ENCODE results near the gene MICALL1. TPM values are rescaled to one million over a fixed set of nuclear protein-coding genes. Genes with fewer than 3 reads are reported as not detected.
"Not testable (repeated sequence)": the region's sequence is repeated elsewhere in the genome, so short reads cannot be mapped to it uniquely, and the experiment has no call there.

Gene MICALL1
- polyA plus RNA-seq, 1 donor from 2014 or later, result 4.7 TPM

- Mint-ChIP-seq H3K36me3 (peaks cover 7% of the 10 kb centered on the region), H3K27me3 (no peaks in the 10 kb centered on the region), H3K4me3 (no peak overlapping the region), H3K9me3 (no peaks in the 10 kb centered on the region), H3K27ac (peak overlapping the region in 1 of 3 donors; percentile 28), H3K4me1 (no peaks in the 10 kb centered on the region)
These were observed 65.7 kb downstream of the MICALL1 start for GRCh38 chr22:37971475-37972434.

- no peak overlapping the region for H3K4me3 Mint-ChIP-seq
- no peaks in the 10 kb centered on the region for H3K9me3 Mint-ChIP-seq
- peaks cover 6% of the 10 kb centered on the region for H3K36me3 Mint-ChIP-seq
- no peaks in the 10 kb centered on the region for H3K27me3 Mint-ChIP-seq
- no peaks in the 10 kb centered on the region for H3K4me1 Mint-ChIP-seq
- H3K27ac Mint-ChIP-seq, result peak overlapping the region in 1 of 3 donors; percentile 28
These were observed 66.4 kb downstream of the MICALL1 start for GRCh38 chr22:37972527-37972926.

GRCh38 chr22:37973271-37974170 lies 67.4 kb downstream of the MICALL1 start:
- Mint-ChIP-seq H3K36me3 (peaks cover 6% of the 10 kb centered on the region), H3K4me3 (no peak overlapping the region), H3K27me3 (no peaks in the 10 kb centered on the region), H3K27ac (no peak overlapping the region), H3K4me1 (no peaks in the 10 kb centered on the region), H3K9me3 (no peaks in the 10 kb centered on the region)

GRCh38 chr22:37975153-37975552 lies 69.1 kb downstream of the MICALL1 start:
- H3K4me3 Mint-ChIP-seq, result no peak overlapping the region
- peaks cover 3% of the 10 kb centered on the region for H3K36me3 Mint-ChIP-seq
- no peaks in the 10 kb centered on the region for H3K4me1 Mint-ChIP-seq
- no peaks in the 10 kb centered on the region for H3K9me3 Mint-ChIP-seq
- peak overlapping the region in 1 of 3 donors; percentile 48 for H3K27ac Mint-ChIP-seq
- H3K27me3 Mint-ChIP-seq, result no peaks in the 10 kb centered on the region

GRCh38 chr22:37976022-37976421 lies 69.9 kb downstream of the MICALL1 start:
- not testable (repeated sequence) for H3K27ac Mint-ChIP-seq, H3K36me3 Mint-ChIP-seq, H3K4me3 Mint-ChIP-seq, H3K9me3 Mint-ChIP-seq, H3K4me1 Mint-ChIP-seq, H3K27me3 Mint-ChIP-seq

GRCh38 chr22:37976547-37976946 lies 70.5 kb downstream of the MICALL1 start:
- Mint-ChIP-seq H3K4me1 (no peaks in the 10 kb centered on the region), H3K9me3 (no peaks in the 10 kb centered on the region), H3K27ac (no peak overlapping the region), H3K36me3 (peaks cover 7% of the 10 kb centered on the region), H3K27me3 (no peaks in the 10 kb centered on the region), H3K4me3 (no peak overlapping the region)

- Mint-ChIP-seq H3K36me3 (peaks cover 7% of the 10 kb centered on the region), H3K4me1 (no peaks in the 10 kb centered on the region), H3K27ac (peak overlapping the region in 1 of 3 donors; percentile 45), H3K4me3 (no peak overlapping the region), H3K27me3 (no peaks in the 10 kb centered on the region), H3K9me3 (no peaks in the 10 kb centered on the region)
These were observed 73.7 kb downstream of the MICALL1 start for GRCh38 chr22:37979782-37980181.

- Mint-ChIP-seq H3K4me1 (no peaks in the 10 kb centered on the region), H3K27me3 (no peaks in the 10 kb centered on the region), H3K27ac (no peak overlapping the region), H3K36me3 (peaks cover 4% of the 10 kb centered on the region), H3K9me3 (no peaks in the 10 kb centered on the region), H3K4me3 (no peak overlapping the region)
These were observed 75.3 kb downstream of the MICALL1 start for GRCh38 chr22:37981282-37982011.

- no peak overlapping the region for H3K4me3 Mint-ChIP-seq
- no peaks in the 10 kb centered on the region for H3K9me3 Mint-ChIP-seq
- H3K27me3 Mint-ChIP-seq, result no peaks in the 10 kb centered on the region
- no peaks in the 10 kb centered on the region for H3K4me1 Mint-ChIP-seq
- peaks cover 4% of the 10 kb centered on the region for H3K36me3 Mint-ChIP-seq
- no peak overlapping the region for H3K27ac Mint-ChIP-seq
These were observed 76.2 kb downstream of the MICALL1 start for GRCh38 chr22:37982151-37982785.

GRCh38 chr22:37982938-37983859 lies 77.1 kb downstream of the MICALL1 start:
- no peaks in the 10 kb centered on the region for H3K27me3 Mint-ChIP-seq

GRCh38 chr22:37983860-37984791 lies 78.0 kb downstream of the MICALL1 start, which contains the start of gene SOX10:
Gene SOX10, minus strand, starts transcription at chr22:37984555. Its CDS starts 771 bp downstream, at chr22:37983784.
- Mint-ChIP-seq H3K27ac (no peak within 1 kb of the TSS), H3K36me3 (peaks cover 4% of the 10 kb centered on the region), H3K4me1 (no peaks in the 10 kb centered on the region), H3K27me3 (no peaks in the 10 kb centered on the region), H3K9me3 (no peaks in the 10 kb centered on the region), H3K4me3 (no peak within 1 kb of the TSS)

More at GRCh38 chr22:37982938-37983859, 77.1 kb downstream of the MICALL1 start:
- Mint-ChIP-seq H3K36me3 (peaks cover 4% of the 10 kb centered on the region), H3K4me3 (no peak overlapping the region), H3K4me1 (no peaks in the 10 kb centered on the region), H3K27ac (no peak overlapping the region), H3K9me3 (no peaks in the 10 kb centered on the region)

GRCh38 chr22:37985050-37985585 lies 79.0 kb downstream of the MICALL1 start:
- H3K27ac Mint-ChIP-seq, result no peak overlapping the region
- peaks cover 4% of the 10 kb centered on the region for H3K36me3 Mint-ChIP-seq
- H3K9me3 Mint-ChIP-seq, result no peaks in the 10 kb centered on the region
- H3K4me3 Mint-ChIP-seq, result no peak overlapping the region
- no peaks in the 10 kb centered on the region for H3K4me1 Mint-ChIP-seq
- no peaks in the 10 kb centered on the region for H3K27me3 Mint-ChIP-seq
